Measurements from ENCODE around the gene IHH.

DNA sequence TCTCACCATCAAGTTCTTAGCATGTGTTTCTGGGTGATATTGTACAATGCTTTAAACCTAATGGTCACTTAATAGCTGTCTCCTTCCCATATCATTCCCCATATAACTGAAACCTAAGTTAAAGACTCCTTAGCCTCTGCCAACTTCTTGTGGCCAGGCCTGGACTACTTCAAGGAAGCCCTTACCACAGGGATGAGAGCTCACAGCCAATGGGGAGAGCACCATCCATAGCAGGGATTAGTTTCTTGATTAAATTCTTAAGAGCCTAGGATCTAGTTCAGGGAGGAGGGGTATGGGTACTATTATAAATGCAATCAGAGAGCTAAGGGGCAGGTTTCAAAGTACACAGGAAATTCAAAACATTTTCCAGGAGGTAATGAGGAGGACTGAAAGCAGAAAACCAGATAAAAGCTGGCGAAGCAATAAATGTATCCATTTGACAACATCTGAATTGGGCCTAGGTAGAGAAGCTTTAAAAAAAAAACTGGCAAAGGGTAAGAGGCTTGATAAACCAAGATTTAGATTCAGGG is 34.8 kb upstream of the IHH start:
- TF ChIP-seq POLR2A (IDR thresholded peaks at IDR 0.05; ENCODE audit: low read depth, low read length) (no peak), POLR2AphosphoS5 (IDR thresholded peaks at IDR 0.05; ENCODE audit: insufficient read depth, low read depth, low read length) (no peak), FOS (IDR thresholded peaks at IDR 0.05; ENCODE audit: borderline replicate concordance, insufficient read depth, low read length) (no peak)
- TF ChIP-seq, protein P1, sequence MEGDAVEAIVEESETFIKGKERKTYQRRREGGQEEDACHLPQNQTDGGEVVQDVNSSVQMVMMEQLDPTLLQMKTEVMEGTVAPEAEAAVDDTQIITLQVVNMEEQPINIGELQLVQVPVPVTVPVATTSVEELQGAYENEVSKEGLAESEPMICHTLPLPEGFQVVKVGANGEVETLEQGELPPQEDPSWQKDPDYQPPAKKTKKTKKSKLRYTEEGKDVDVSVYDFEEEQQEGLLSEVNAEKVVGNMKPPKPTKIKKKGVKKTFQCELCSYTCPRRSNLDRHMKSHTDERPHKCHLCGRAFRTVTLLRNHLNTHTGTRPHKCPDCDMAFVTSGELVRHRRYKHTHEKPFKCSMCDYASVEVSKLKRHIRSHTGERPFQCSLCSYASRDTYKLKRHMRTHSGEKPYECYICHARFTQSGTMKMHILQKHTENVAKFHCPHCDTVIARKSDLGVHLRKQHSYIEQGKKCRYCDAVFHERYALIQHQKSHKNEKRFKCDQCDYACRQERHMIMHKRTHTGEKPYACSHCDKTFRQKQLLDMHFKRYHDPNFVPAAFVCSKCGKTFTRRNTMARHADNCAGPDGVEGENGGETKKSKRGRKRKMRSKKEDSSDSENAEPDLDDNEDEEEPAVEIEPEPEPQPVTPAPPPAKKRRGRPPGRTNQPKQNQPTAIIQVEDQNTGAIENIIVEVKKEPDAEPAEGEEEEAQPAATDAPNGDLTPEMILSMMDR (IDR thresholded peaks at IDR 0.05; ENCODE audit: extremely low read depth in 1 of 2, insufficient read depth in 1 of 2, low read depth in 1 of 2, low read length in 2 of 2) = no peak
- TF ChIP-seq, protein P2, sequence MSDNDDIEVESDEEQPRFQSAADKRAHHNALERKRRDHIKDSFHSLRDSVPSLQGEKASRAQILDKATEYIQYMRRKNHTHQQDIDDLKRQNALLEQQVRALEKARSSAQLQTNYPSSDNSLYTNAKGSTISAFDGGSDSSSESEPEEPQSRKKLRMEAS (IDR thresholded peaks at IDR 0.05; ENCODE audit: insufficient read depth, insufficient read length) = no peak

All from endothelial cell of umbilical vein (primary cell).